KMS-11 (cell line): ENCODE results near the gene FOXE3.

Source experiments
- H2AFZ ChIP-seq: fragments of 200-600 bp; sonication (generic); 2 replicates; pipeline ENCODE4 v1.6.1; 2016; ENCODE audit warnings: antibody characterized with exemption, mixed run types, low read depth
- H3K27ac ChIP-seq: fragments of 200-600 bp; sonication (generic); 2 replicates; pipeline ENCODE4 v1.6.1; 2016; ENCODE audit warnings: mild to moderate bottlenecking, mixed run types
- H3K27me3 ChIP-seq: fragments of 200-600 bp; sonication (generic); 2 replicates; pipeline ENCODE4 v1.6.1; 2017; ENCODE audit warnings: mild to moderate bottlenecking, low read depth, mixed run types, moderate library complexity; ENCODE audit not compliant: insufficient read depth
- H3K36me3 ChIP-seq: fragments of 200-600 bp; sonication (generic); 2 replicates; pipeline ENCODE4 v1.6.1; 2017; ENCODE audit warnings: mild to moderate bottlenecking, mixed run types; ENCODE audit not compliant: insufficient read depth
- H3K4me1 ChIP-seq: fragments of 200-600 bp; sonication (generic); 2 replicates; pipeline ENCODE4 v1.6.1; 2016; ENCODE audit warnings: mild to moderate bottlenecking, low read depth, mixed run types; ENCODE audit not compliant: poor library complexity, severe bottlenecking
- H3K4me2 ChIP-seq: fragments of 200-600 bp; sonication (generic); 2 replicates; pipeline ENCODE4 v1.7.0; 2016; ENCODE audit warnings: mild to moderate bottlenecking, mixed run types
- H3K4me3 ChIP-seq: fragments of 200-600 bp; sonication (generic); IDR thresholded peaks from 2 replicates; pipeline ENCODE4 v1.6.1; 2017; ENCODE audit warnings: low read depth, low read length, mixed read lengths; ENCODE audit not compliant: insufficient read depth
- H3K79me2 ChIP-seq: fragments of 200-600 bp; sonication (generic); 2 replicates; pipeline ENCODE4 v1.6.1; 2016; ENCODE audit warnings: low read depth, mixed run types; ENCODE audit not compliant: insufficient read depth
- H3K9ac ChIP-seq: fragments of 200-600 bp; sonication (generic); 2 replicates; pipeline ENCODE4 v1.6.1; 2016; ENCODE audit warnings: mild to moderate bottlenecking, mixed run types
- H4K20me1 ChIP-seq: fragments of 200-600 bp; sonication (generic); 2 replicates; pipeline ENCODE4 v1.6.1; 2016; ENCODE audit warnings: mild to moderate bottlenecking, mixed run types; ENCODE audit not compliant: insufficient read depth
- CTCF ChIP-seq: fragments of 200-600 bp; sonication (generic); conservative IDR thresholded peaks from 2 replicates; pipeline ENCODE4 v1.6.1; 2017; ENCODE audit warnings: low read depth, mild to moderate bottlenecking, antibody characterized with exemption, low read length, moderate library complexity, mixed read lengths

FOXE3 gene

GRCh38 chr1:47445823-47446550 lies 29.9 kb downstream of the FOXE3 start:
- no peak overlapping the region for H3K9ac ChIP-seq
- H3K79me2 ChIP-seq, result no peaks in the 10 kb centered on the region
- H3K4me3 ChIP-seq, result no peak overlapping the region
- H2AFZ ChIP-seq, result no peak overlapping the region
- H3K36me3 ChIP-seq, result no peaks in the 10 kb centered on the region
- no peaks in the 10 kb centered on the region for H3K4me1 ChIP-seq
- H4K20me1 ChIP-seq, result no peaks in the 10 kb centered on the region
- no peak overlapping the region for H3K27ac ChIP-seq
- TF ChIP-seq CTCF, result no peak
- no peaks in the 10 kb centered on the region for H3K27me3 ChIP-seq
- H3K4me2 ChIP-seq, result no peak overlapping the region

- no peak overlapping the region for H3K4me2 ChIP-seq
- no peak overlapping the region for H3K4me3 ChIP-seq
- H3K79me2 ChIP-seq, result no peaks in the 10 kb centered on the region
- no peak overlapping the region for H3K27ac ChIP-seq
- H4K20me1 ChIP-seq, result no peaks in the 10 kb centered on the region
- no peaks in the 10 kb centered on the region for H3K36me3 ChIP-seq
- TF ChIP-seq CTCF, result no peak
- H3K4me1 ChIP-seq, result peaks cover 1% of the 10 kb centered on the region
- H3K9ac ChIP-seq, result no peak overlapping the region
- H3K27me3 ChIP-seq, result no peaks in the 10 kb centered on the region
- no peak overlapping the region for H2AFZ ChIP-seq
Observed at GRCh38 chr1:47448462-47449222, 32.6 kb downstream of the FOXE3 start.

DNA sequence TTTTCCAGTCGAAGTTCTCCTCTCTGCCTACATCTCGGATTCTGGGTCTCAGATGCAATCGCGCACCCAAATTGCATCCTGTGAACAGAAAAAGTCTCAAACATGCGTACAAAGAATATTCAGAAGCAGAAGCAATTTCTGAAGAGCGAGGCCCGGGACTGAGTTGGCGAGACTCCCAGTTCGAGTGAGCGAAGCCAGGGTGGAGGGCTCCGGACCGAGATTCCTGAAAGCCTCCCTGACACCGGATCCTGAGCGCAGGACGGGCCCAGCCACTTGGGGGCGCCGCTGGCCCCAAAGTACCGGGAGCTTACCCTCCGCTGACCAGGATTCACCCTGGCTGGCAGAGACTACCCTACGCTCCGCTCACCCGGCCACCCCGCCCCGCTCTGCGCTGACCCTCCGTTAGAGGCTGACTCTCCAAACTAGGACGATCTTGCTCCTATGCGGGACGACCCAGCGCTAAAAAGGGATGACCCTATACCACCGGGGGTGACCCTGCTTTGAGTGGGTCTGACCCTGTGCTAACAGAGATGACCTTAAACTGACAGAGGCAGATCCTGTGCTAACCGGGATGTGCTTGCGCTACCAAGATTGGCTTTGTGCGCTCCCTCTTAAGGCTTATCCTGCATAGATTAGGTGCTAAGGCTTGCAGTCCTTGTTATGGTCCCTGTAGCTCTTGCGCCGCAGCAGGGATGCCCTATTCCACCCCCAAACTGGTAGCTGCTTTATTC lies 33.9 kb downstream of the FOXE3 start:
- Histone ChIP-seq H3K27ac (no peak overlapping the region), H3K4me3 (no peak overlapping the region), H4K20me1 (no peaks in the 10 kb centered on the region), H3K36me3 (no peaks in the 10 kb centered on the region), H3K27me3 (no peaks in the 10 kb centered on the region), H3K4me1 (peaks cover 8% of the 10 kb centered on the region), H3K79me2 (no peaks in the 10 kb centered on the region), H3K9ac (no peak overlapping the region), H3K4me2 (no peak overlapping the region), H2AFZ (no peak overlapping the region)
- peak; percentile 36; the same call in 1 of the 2 replicates for TF ChIP-seq CTCF

- no peak for TF ChIP-seq CTCF
- H3K4me2 ChIP-seq, result no peak overlapping the region
- no peaks in the 10 kb centered on the region for H3K36me3 ChIP-seq
- H3K27me3 ChIP-seq, result no peaks in the 10 kb centered on the region
- H3K4me1 ChIP-seq, result peaks cover 8% of the 10 kb centered on the region
- no peak overlapping the region for H3K27ac ChIP-seq
- H3K9ac ChIP-seq, result no peak overlapping the region
- no peak overlapping the region for H2AFZ ChIP-seq
- no peaks in the 10 kb centered on the region for H3K79me2 ChIP-seq
- H3K4me3 ChIP-seq, result no peak overlapping the region
- no peaks in the 10 kb centered on the region for H4K20me1 ChIP-seq
Observed at GRCh38 chr1:47450606-47451005, 34.5 kb downstream of the FOXE3 start.
